ENCODE results near the gene RAB1A.
"Not testable (repeated sequence)": the region's sequence is repeated elsewhere in the genome, so short reads cannot be mapped to it uniquely, and the experiment has no call there.

RAB1A gene

GRCh38 chr2:65165558-65165957, 35.7 kb upstream of the RAB1A start:
- no peak overlapping the region for H3K4me3 ChIP-seq (ENCODE audit: low read depth, low read length)
- no peak for TF ChIP-seq CTCF (IDR thresholded peaks at IDR 0.05; ENCODE audit: low read depth, low read length, missing control alignments)
- DNase-seq (ENCODE audit: low read depth): no peak

DNA sequence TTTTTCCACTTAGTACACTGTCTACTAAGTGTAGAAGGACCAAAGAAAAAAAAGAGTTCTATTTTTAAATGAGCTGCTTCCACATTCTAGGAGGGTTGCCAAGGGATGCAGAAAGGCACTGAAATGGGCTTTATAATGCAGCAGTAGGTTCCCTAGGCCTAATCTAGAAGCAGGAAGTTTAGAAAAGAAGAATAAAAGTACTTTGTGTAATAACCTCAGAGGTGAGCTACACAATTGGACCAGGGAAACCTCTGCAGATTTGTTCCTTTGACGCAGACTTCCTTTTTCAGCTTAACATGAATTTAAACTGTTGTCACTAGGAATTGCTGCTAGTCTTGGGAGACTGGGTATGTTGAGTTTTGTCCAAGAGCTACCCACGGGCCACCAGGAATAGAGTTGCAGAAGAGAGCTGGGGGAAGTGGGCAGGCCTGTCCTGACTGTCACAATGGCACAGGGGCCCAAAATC, 34.6 kb upstream of the RAB1A start:
- DNase-seq (ENCODE audit: low read depth): no peak
- H3K4me3 ChIP-seq (ENCODE audit: low read depth, low read length): no peak overlapping the region
- TF ChIP-seq CTCF (IDR thresholded peaks at IDR 0.05; ENCODE audit: low read depth, low read length, missing control alignments): no peak

- TF ChIP-seq CTCF (IDR thresholded peaks at IDR 0.05; ENCODE audit: low read depth, low read length, missing control alignments): no peak
- H3K4me3 ChIP-seq (ENCODE audit: low read depth, low read length): no peak overlapping the region
- DNase-seq (ENCODE audit: low read depth): no peak
These were observed 31.7 kb upstream of the RAB1A start for GRCh38 chr2:65161551-65162100.

DNA sequence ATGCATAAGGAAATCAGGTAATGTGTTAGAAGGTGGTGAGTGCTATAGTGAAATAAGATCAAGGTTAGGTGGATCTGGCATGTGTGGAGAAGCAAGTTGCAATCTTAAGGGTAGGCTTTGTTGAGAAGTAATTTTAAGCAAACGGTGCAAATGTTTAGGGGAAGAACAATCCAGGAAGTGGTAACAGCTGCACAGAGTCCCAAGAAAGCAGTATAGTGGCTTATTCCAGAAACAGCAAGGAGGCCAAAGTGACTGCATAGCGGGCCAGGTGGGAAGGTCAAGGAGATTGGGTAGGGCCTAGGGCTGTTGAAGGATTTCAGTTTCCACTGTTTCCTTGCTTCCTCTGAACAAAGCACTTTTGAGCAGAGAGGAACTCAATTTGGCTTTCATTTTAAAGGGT, 30.0 kb upstream of the RAB1A start:
- no peak overlapping the region for H3K4me3 ChIP-seq (ENCODE audit: low read depth, low read length)
- DNase-seq (ENCODE audit: low read depth): no peak
- no peak for TF ChIP-seq CTCF (IDR thresholded peaks at IDR 0.05; ENCODE audit: low read depth, low read length, missing control alignments)

- DNase-seq (ENCODE audit: low read depth): no peak
- TF ChIP-seq CTCF (IDR thresholded peaks at IDR 0.05; ENCODE audit: low read depth, low read length, missing control alignments): no peak
- H3K4me3 ChIP-seq (ENCODE audit: low read depth, low read length): no peak overlapping the region
These were observed 29.4 kb upstream of the RAB1A start for GRCh38 chr2:65159261-65159660.

DNA sequence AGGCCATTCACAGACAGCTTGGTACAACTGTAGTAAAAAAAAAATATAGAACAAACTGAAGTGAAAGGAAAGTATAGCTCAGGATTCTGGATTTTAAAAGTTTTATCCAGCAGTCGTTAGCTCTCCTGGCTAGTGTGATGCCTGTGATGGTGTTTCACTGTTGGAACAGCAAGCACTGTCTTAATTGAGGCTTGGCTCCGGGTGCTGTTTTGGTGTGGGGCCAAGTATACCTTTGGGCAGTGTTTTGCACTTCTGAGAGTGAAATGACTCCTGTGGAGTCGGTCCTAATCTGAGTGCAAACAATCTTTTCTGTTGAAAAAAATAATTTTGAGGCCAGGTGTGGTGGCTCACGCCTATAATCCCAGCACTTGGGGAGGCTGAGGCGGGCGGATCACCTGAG, 28.7 kb upstream of the RAB1A start:
- no peak for TF ChIP-seq CTCF (IDR thresholded peaks at IDR 0.05; ENCODE audit: low read depth, low read length, missing control alignments)
- no peak overlapping the region for H3K4me3 ChIP-seq (ENCODE audit: low read depth, low read length)
- DNase-seq (ENCODE audit: low read depth): no peak

GRCh38 chr2:65157856-65158255, 27.9 kb upstream of the RAB1A start:
- not testable (repeated sequence) for DNase-seq (ENCODE audit: low read depth); H3K4me3 ChIP-seq (ENCODE audit: low read depth, low read length)

Measured in GM12864 (cell line).